Measurements from ENCODE around the gene USO1. TPM values are rescaled to one million over a fixed set of nuclear protein-coding genes. Genes with fewer than 3 reads are reported as not detected.
"Not testable (repeated sequence)": the region's sequence is repeated elsewhere in the genome, so short reads cannot be mapped to it uniquely, and the experiment has no call there.

The USO1 gene
- total RNA-seq, 1 experiment from 2014 or later, result 110 TPM

- H3T11ph ChIP-seq (ENCODE audit: low read length); H2AK5ac ChIP-seq (ENCODE audit: insufficient read length, low read length); H3K27me3 ChIP-seq (ENCODE audit: insufficient read depth, low read length); H3K4me1 ChIP-seq (ENCODE audit: insufficient read depth, low read length); H3K23ac ChIP-seq (ENCODE audit: insufficient read length, low read depth, low read length); H3K18ac ChIP-seq (ENCODE audit: insufficient read length, low read depth, low read length); H2BK12ac ChIP-seq (ENCODE audit: insufficient read length, low read depth, low read length); H3K23me2 ChIP-seq (ENCODE audit: insufficient read length, low read depth, low read length, poor library complexity, severe bottlenecking); H3K4ac ChIP-seq (ENCODE audit: low read depth, low read length); H3K9me3 ChIP-seq (ENCODE audit: control insufficient read depth, low read depth, low read length); H3K14ac ChIP-seq (ENCODE audit: insufficient read depth, low read length); H4K5ac ChIP-seq (ENCODE audit: insufficient read length, low read depth, low read length); H3K79me1 ChIP-seq (ENCODE audit: insufficient read depth, low read depth, low read length, poor library complexity, severe bottlenecking); H2AFZ ChIP-seq (ENCODE audit: low read length); H3K4me2 ChIP-seq (ENCODE audit: insufficient read depth, insufficient read length, low read length); H2BK15ac ChIP-seq (ENCODE audit: low read depth, low read length); H3K9ac ChIP-seq (ENCODE audit: extremely low read depth, insufficient read length, low read length); H3K79me2 ChIP-seq (ENCODE audit: insufficient read depth, low read length); H3K36me3 Mint-ChIP-seq (ENCODE audit: insufficient read depth in 1 of 3, low read depth in 3 of 3); H2BK120ac ChIP-seq (ENCODE audit: low read depth, low read length, poor library complexity, severe bottlenecking); H2BK20ac ChIP-seq (ENCODE audit: low read depth, low read length, poor library complexity, severe bottlenecking); H3K9me3 Mint-ChIP-seq; H4K91ac ChIP-seq (ENCODE audit: insufficient read length, low read depth, low read length); H3K27me3 Mint-ChIP-seq (ENCODE audit: low read depth); H3K56ac ChIP-seq (ENCODE audit: insufficient read length, low read depth, low read length); H3K27ac ChIP-seq (ENCODE audit: insufficient read length, low read depth, low read length); H4K8ac ChIP-seq (replicated peaks; ENCODE audit: insufficient read length, low read depth, low read length); H3K4me3 Mint-ChIP-seq; H4K20me1 ChIP-seq (ENCODE audit: control insufficient read depth, insufficient read depth, insufficient read length); H2BK5ac ChIP-seq (ENCODE audit: insufficient read length, low read length): not testable (repeated sequence)
- peak; percentile 78 for TF ChIP-seq CTCF (conservative IDR thresholded peaks at IDR 0.05)
- Mint-ChIP-seq H3K4me1 (peaks cover 22 to 23% of the 10 kb centered on the region in 2 experiments), H3K27ac (peak overlapping the region in 2 of 3 experiments; percentile 43 to 90; a peak in 3 of 7 replicates)
- peak; percentile 64 for DNase-seq
- no CpG with 5 or more reads among the region's 14 CpGs for WGBS (ENCODE audit: extremely low coverage, insufficient read length, low lambda C conversion rate)
Measured at GRCh38 chr4:75848171-75848760, 123.9 kb downstream of the USO1 start.

Data from H9 (cell line).